Pulmonary artery endothelial cell (primary cell): ENCODE data around the gene ITGBL1. TPM values are rescaled to one million over a fixed set of nuclear protein-coding genes. Genes with fewer than 3 reads are reported as not detected.

Experiments used
- DNase-seq: peaks from one replicate; pipeline ENCODE4 v3.0.0-alpha.2; 2011; ENCODE audit warnings: low read depth, low spot score
- total RNA-seq: library from RNA; depleted of rRNA; stranded (reverse); fragments of >200 nt; gene quantifications from 2 replicates; pipeline ENCODE4 v1.2.3, GENCODE V29; 2014

The ITGBL1 gene
- total RNA-seq, 1 donor from 2014 or later, result 44.3 TPM

GRCh38 chr13:101556676-101557123 is 104.2 kb downstream of the ITGBL1 start:
- DNase-seq, result no peak

GRCh38 chr13:101565317-101565716 is 112.8 kb downstream of the ITGBL1 start:
- no peak for DNase-seq

GRCh38 chr13:101567841-101568240 is 115.4 kb downstream of the ITGBL1 start:
- DNase-seq, result no peak

- DNase-seq, result no peak
These were observed 117.3 kb downstream of the ITGBL1 start for GRCh38 chr13:101569807-101570206.

- no peak for DNase-seq
These were observed 117.9 kb downstream of the ITGBL1 start for GRCh38 chr13:101570410-101570809.

- DNase-seq, result no peak
These were observed 120.0 kb downstream of the ITGBL1 start for GRCh38 chr13:101572456-101572855.

- no peak for DNase-seq
These were observed 123.1 kb downstream of the ITGBL1 start for GRCh38 chr13:101575581-101575980.

GRCh38 chr13:101576455-101576854 is 124.0 kb downstream of the ITGBL1 start:
- no peak for DNase-seq

GRCh38 chr13:101576977-101577376 is 124.5 kb downstream of the ITGBL1 start:
- no peak for DNase-seq

GRCh38 chr13:101579281-101579802 is 126.9 kb downstream of the ITGBL1 start:
- DNase-seq, result peak; percentile 37

- DNase-seq, result no peak
These were observed 131.9 kb downstream of the ITGBL1 start for GRCh38 chr13:101584331-101584730.

- DNase-seq, result no peak
These were observed 138.0 kb downstream of the ITGBL1 start for GRCh38 chr13:101590479-101590878.

- no peak for DNase-seq
These were observed 142.5 kb downstream of the ITGBL1 start for GRCh38 chr13:101594936-101595335.

- no peak for DNase-seq
These were observed 144.3 kb downstream of the ITGBL1 start for GRCh38 chr13:101596803-101597202.

- no peak for DNase-seq
These were observed 159.3 kb downstream of the ITGBL1 start for GRCh38 chr13:101611491-101612475.

- DNase-seq, result no peak
These were observed 160.3 kb downstream of the ITGBL1 start for GRCh38 chr13:101612735-101613134.

GRCh38 chr13:101614491-101614890 is 162.0 kb downstream of the ITGBL1 start:
- no peak for DNase-seq

GRCh38 chr13:101618440-101619187 is 166.1 kb downstream of the ITGBL1 start:
- no peak for DNase-seq

- no peak for DNase-seq
These were observed 168.6 kb downstream of the ITGBL1 start for GRCh38 chr13:101621099-101621498.

- no peak for DNase-seq
These were observed 171.2 kb downstream of the ITGBL1 start for GRCh38 chr13:101623470-101624209.

- peak; percentile 36 for DNase-seq
These were observed 171.9 kb downstream of the ITGBL1 start for GRCh38 chr13:101624210-101624922.
